NB4 (cell line): ENCODE data around the gene ELP6.

Source experiments
- POLR2A ChIP-seq: IDR thresholded peaks from 2 replicates; pipeline ENCODE4 v1.6.1; 2011; ENCODE audit warnings: mild to moderate bottlenecking; ENCODE audit not compliant: insufficient read length; ENCODE audit errors: extremely low read depth
- TF ChIP-seq, protein P1 (sequence below): IDR thresholded peaks from one replicate; pipeline ENCODE4 v1.5.1; 2012; ENCODE audit warnings: low read depth, low read length

- TF ChIP-seq, protein P1, sequence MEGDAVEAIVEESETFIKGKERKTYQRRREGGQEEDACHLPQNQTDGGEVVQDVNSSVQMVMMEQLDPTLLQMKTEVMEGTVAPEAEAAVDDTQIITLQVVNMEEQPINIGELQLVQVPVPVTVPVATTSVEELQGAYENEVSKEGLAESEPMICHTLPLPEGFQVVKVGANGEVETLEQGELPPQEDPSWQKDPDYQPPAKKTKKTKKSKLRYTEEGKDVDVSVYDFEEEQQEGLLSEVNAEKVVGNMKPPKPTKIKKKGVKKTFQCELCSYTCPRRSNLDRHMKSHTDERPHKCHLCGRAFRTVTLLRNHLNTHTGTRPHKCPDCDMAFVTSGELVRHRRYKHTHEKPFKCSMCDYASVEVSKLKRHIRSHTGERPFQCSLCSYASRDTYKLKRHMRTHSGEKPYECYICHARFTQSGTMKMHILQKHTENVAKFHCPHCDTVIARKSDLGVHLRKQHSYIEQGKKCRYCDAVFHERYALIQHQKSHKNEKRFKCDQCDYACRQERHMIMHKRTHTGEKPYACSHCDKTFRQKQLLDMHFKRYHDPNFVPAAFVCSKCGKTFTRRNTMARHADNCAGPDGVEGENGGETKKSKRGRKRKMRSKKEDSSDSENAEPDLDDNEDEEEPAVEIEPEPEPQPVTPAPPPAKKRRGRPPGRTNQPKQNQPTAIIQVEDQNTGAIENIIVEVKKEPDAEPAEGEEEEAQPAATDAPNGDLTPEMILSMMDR, result no peak
- no peak for TF ChIP-seq POLR2A
These were observed 23.5 kb upstream of the ELP6 start for GRCh38 chr3:47536967-47537366.
